Measurements from ENCODE around the gene RASGRF1.
A peak's percentile ranks its signal among the peaks of the same experiment; 100 is the strongest.
"Not testable (repeated sequence)": the region's sequence is repeated elsewhere in the genome, so short reads cannot be mapped to it uniquely, and the experiment has no call there.

Gene RASGRF1

DNA sequence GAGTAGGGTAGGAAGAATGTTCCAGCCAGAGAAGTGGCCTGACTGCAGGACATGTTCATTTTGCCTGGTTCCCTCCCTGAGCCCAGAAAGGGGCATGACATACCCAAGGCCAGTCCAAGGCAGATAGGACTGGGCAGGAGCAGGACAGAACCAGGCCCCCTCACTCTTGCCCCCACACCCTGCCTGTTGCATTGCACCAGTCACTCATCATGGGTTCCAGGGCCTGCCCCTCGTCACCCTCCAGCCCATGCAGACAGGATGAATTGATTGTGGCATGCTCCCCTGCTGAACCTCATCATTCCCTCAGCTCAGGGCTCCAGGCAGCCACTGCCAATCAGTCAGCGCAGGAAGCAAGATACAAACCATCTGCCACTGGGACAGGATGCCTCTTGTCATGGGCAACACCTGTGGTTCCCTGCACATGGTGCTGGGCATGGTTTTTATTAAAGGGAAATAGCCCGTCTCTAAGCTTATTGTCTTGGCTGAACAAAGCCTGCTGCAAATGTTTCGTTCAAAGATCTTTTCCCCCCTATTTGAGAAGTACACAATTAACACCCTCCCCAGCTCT is 48.9 kb downstream of the RASGRF1 start:
- DNase-seq (ENCODE audit: low read depth in 2 of 2) = no peak

DNA sequence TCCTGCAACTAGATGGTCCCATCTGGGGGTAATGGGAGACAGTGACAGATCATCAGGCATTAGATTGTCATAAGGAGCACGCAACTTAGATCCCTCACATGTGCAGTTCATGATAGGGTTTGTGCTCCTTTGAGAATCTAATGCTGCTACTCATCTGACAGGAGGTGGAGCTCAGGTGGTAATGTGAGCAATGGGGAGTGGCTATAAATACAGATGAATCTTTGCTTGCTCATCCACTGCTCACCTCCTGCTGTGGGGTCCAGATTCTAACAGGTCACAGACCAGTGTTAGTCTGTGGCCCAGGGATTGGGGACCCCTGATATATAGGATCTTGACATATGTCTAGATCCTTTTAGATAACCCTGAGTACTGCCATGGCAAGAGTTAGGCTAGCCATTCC is 52.7 kb downstream of the RASGRF1 start:
- no peak for DNase-seq (ENCODE audit: low read depth in 2 of 2)

DNA sequence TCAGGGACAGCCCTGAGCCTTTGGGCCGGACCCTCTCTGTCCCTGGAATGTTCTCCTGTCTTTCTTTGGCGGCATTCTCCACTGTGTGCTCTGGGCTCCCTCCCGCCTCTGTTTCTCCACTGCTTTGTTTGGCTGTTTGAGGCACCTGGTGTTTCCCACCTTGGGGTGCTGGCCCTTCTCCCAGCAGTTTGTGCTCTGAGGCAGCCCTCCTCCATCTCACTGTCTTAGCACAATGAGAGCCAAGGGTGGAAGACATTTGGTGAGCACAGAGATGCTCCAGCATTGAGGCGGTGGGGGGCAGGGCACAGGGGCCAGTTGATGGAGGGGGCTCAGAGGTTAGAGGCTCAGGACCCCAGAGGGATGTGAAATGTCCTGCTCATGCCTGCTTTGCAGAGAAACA is 54.3 kb downstream of the RASGRF1 start:
- no peak for DNase-seq (ENCODE audit: low read depth in 2 of 2)

DNA sequence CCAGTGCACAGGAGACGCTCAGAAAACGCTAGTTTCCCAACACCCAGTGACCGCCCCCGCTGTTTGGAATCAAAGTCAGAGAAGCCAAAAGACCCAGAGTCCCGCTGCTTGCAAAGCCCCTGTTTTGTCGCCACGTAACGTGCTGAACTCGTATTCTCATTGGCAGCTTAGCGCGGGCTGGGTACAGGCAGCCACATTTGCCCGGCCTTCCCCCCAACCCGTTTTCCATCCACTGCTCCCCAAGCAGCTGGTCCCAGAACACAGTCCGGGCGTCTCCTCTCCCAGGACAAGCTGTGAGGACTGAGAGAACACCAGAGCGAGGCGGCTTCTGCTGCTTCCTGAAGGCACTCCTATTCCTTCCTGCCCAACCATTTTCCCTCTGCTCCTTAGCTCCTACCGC is 54.8 kb downstream of the RASGRF1 start:
- DNase-seq (ENCODE audit: low read depth in 2 of 2) = no peak

DNA sequence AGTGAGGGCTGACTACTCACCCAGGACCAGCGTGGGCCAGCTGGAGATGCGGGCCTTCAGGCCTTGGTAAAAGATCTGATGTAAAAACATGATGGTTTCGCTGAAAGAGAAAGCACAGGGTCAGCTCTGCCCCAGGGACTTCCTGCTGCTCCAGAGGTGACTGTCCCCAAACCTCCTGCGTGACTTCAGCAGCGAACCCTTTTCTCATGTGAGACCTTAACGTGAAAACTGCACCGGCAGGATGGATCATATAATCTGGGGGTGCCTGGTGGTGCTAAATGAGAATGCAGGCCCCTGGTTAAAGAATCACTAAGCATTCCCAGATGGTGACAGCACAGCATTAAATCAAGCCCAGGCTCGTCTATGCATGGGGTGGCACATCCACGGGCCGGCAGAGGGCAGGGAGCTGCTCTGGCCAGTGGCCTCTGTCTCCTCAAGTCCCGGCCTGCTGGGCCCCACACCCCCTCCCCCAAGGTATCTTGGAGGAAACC is 55.4 kb downstream of the RASGRF1 start:
- no peak for DNase-seq (ENCODE audit: low read depth in 2 of 2)

DNA sequence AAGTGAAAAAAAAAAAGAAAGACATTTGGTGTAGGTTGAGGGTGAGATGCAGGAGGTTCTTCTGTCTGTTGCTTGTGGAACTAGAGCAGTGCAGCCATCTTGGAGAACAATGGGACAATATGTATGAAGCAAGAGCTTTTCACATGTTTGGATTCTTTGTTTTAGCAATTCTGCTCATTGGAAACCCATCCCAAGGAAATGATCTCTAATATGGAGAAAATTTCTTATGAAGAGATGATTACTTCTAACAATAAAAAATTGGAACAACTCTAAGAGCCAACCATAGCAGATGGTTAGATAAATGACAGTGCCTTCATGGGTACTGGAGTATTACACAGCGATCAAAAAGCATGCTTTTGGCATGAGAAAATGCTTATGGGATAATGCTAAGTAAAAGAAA is 56.3 kb downstream of the RASGRF1 start:
- DNase-seq (ENCODE audit: low read depth in 2 of 2) = no peak

DNA sequence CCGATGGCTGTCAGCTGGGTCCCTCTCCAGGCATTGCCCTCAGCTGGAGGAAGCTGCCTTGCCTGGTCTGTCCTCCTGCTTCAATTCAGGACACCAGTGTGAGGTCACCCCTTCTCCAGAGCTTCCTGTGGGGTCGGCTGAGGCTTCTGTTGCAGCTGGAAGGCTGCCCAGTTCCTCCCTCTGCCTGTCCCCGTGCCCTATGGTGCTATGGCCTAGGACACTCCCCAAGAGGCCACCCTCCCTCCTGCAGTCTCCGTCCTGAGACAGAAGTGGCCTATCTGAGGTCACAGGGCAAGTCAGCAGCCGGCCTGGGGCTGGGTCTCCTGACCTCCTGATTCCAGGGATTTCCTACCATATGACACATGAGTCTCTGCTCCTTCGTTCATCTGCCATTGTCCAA is 57.9 kb downstream of the RASGRF1 start:
- no peak for DNase-seq (ENCODE audit: low read depth in 2 of 2)

DNA sequence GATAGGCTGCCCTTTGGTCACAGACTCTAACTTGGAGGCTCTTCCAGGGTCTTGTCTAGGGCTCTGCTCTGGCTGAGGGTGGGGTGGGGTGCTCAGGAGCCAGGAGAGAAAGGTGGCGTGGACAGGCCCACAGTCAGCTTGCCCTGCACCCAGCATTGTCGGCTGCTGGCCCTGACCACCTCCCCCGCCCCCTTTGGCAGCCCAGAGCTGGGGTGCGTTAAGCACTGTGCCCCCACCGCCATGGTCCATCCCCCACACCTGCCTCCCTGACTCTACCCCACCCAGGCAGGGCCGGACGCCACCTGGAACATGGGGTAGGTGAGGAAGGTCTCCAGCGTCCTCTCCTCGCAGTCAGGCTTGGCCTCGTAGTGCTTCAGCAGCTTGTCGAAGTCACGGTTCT is 58.8 kb downstream of the RASGRF1 start:
- no peak for DNase-seq (ENCODE audit: low read depth in 2 of 2)

DNA sequence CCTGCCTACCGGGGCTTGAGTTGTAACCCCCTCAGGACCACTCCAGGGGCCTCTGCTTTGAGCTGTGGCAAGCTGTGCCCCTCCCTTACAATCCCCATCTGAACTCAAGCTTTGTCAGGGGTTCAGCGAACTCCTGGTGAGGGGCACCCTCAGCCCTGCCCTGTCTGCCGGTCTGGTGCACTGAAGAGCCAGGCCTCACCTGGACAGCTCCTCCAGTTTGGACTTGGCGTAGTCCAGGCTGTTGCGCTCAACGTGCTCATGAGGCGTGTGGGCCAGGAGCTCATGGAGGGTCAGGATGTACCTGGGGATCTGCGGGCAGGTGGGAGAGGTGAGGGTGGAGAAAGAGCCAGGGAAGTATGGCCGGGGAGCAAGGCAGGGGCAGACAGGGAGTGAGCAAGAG is 59.4 kb downstream of the RASGRF1 start:
- no peak for DNase-seq (ENCODE audit: low read depth in 2 of 2)

DNA sequence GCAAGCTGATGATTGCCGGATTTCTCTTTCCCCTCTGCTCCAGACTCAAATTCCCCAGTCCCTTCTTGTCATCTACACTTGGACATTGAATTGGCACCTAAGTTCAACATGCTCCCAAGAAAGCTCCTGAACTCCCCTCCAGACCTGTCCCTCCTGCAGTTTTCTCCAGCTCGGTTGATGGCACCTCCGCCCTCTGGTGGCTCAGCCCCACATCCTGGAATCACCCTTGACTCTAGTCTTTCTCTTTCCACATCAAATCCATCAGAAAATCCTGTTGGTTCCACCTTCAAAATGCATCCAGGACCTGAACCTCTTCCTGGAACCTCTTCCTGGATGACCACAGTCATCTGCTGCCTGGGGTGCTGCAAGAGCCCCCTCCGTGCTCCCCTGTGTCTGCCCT is 60.1 kb downstream of the RASGRF1 start:
- DNase-seq (ENCODE audit: low read depth in 2 of 2) = no peak

DNA sequence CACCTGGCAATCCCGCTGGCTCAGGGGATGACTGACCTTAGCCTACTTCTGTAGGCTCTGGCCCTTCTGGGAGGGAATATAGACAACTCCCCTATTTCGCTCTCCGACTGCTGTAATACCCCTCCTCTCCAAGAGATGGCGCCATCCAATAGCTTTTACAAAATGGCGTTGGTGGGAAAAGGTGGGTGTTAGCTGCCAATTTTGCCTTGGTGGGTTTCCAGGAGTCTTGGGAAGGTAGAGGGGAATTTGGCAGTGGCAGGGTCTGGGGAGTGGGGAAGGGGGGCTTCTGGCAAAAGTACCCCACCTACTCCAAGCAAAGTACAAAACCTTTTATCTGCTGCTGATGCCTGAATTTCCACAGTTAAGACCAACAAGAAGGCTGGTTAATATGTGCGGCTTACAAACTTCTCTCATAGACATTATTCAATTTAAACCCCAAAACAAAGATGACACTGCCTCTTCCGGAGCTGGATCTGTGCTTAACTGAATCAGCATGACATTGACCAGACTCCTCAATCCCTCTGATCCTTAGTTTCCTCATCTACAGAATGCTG is 62.1 kb downstream of the RASGRF1 start:
- DNase-seq (ENCODE audit: low read depth in 2 of 2) = peak; percentile 9 to 25

DNA sequence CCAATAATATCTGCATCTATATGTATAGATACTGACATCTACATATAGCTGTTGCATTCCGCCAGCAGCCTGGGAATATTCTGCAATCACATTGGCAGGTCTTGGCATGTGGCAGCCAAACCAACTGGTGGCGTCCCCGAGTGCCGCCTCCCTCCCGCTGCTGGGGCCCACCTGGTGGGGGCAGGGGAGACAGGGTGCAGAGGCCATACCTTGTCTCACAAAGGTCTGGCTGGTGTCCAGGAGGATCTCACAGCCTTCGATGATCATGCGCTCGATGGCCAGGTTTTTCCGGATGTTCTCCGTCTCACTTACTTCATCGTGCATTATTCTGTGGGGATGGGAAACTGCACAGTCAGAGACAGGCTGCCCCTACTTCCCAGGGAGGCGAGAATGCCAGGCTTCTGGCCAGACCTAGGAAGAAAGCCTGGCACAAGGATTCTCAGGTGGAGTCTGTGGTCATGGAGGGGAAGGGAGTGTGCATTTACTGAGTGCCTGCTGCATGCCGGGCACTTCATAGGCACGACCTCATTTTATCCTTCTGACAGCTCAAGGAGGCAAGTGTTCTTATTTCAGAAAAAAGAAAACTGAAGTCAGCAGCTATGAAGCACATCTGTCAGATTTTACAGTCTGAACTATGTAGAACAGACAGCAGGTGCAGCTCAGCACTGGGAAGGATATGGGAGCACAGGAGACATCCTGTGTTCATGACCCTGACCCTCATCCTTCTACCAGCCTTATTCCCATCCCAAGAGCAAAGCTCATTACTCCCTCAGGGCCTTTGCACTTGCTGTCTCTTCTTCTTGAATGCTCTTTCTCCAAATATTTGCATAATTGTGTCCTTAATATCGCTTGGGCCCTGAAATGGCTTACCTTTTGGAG is 62.8 kb downstream of the RASGRF1 start:
- no peak for DNase-seq (ENCODE audit: low read depth in 2 of 2)

DNA sequence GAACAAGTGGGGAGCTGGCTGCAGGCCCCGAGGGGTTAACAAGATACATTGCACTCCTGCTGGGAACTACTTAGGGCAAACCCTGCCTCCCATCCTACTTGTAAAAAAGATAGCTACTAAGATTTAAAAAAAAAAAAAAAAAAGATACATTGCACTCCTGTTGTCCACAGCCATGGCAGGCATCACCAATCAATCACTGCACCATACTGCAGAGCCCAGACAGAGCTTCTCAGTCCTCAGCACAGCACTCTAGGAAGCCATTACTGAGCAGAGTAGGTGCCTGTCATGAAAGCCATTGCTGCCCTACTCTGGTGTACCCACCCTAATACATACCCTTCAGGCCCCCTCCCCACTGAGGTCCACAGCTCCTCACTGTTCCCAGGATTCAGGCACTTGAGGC is 64.8 kb downstream of the RASGRF1 start:
- DNase-seq (ENCODE audit: low read depth in 2 of 2) = no peak

DNA sequence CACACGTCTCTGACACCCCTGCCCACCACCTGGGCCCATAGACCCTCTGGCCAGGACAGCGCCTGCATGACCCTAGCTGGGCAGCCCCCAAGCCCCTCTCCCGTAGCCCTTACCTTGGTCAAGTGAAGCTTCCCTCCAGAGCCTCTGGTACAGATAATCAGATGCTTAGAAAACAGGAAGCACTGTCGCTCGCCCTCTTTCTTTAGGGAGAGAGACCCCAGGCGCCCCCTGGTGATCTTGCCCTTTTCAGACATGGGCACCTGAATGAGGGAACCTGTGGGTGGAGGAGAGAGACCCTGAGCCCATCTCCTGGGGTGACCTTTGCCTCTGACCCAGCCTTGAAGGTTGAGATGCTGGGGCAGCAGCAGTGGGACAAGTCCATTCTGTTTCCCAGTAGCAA is 65.4 kb downstream of the RASGRF1 start:
- DNase-seq (ENCODE audit: low read depth in 2 of 2) = no peak

DNA sequence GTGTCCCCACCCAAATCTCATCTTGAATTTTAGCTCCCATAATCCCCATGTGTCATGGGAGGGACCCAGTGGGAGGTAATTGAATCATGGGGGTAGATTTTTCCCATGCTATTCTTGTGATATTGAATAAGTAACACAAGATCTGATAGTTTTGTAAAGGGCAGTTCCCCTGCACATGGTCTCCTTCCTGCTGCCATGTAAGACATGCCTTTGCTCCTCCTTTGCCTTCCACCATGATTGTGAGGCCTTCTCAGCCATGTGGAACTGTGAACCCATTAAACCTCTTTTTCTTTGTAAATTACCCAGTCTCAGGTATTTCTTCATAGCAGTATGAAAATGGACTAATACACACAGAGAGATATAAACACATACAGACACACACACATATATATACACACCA is 66.1 kb downstream of the RASGRF1 start:
- DNase-seq (ENCODE audit: low read depth in 2 of 2) = not testable (repeated sequence)

DNA sequence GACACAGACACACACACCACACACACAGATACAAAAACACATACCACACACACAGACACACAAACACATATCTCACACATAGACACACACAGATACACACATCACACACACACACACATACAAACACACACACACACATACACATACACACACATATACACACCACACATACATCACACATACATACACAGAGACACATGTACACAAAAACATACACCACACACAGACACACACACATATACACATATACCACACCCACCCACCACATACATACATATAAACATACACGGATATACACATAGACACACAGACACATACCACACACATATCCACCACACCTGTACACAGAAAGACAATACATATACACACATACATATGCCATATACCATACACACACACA is 66.7 kb downstream of the RASGRF1 start:
- DNase-seq (ENCODE audit: low read depth in 2 of 2) = no peak

DNA sequence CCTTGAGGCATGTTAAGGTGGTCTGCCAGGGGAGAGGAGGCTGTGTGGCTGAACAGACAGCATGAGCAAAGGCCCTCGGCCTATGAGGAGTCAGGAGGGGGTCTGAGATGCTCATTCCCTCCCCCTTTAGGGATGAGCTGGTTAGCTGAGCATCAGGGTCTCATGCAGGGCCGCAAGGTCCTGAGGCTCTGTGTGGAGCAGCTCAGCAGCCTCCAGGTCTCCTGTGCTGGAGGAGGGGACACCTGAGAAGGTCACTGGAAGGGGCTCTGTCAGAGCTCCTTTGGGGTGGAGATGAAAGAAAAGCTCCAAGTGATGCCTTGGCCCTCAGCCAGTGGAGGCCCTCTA is 67.1 kb downstream of the RASGRF1 start:
- DNase-seq (ENCODE audit: low read depth in 2 of 2) = no peak

DNA sequence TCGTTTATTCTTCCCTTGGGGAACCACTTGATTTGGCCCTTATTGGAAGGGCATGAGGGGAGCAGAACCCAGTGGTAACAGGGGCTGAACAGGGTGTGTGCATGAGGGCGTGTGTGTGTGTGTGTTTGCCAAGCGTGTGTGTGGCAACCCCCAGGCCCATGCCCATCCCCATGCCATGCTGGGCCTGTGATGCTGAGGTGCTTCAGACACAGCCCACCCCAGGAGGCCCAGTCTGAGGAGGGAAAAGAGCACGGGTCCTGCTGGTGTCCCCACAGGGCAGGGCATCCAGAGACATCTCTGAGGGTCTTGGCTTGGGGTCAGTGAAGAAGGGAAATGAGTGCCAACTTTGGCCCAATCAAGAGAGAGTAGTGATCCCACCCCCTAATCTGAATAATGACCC is 71.6 kb downstream of the RASGRF1 start:
- DNase-seq (ENCODE audit: low read depth in 2 of 2) = no peak

DNA sequence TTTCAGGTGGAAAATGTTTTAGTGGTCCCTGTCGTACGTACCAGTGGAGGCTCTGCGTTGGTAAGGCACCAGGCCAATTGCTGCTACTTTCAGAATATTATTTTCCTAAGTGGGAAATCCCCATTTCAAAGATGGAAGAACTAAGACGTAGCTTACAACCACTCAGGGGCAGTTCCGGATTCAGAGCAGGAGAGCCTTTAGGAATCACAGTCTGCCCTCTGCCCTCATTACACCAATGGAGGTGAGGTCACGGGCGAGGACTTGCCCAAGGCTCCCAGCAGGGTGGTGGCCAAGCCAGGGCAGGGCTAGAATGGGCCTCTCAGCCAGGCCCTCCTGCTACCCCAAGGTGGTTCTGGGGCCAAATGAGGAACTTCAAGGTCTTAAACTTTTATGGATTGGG is 72.6 kb downstream of the RASGRF1 start:
- DNase-seq (ENCODE audit: low read depth in 2 of 2) = no peak

DNA sequence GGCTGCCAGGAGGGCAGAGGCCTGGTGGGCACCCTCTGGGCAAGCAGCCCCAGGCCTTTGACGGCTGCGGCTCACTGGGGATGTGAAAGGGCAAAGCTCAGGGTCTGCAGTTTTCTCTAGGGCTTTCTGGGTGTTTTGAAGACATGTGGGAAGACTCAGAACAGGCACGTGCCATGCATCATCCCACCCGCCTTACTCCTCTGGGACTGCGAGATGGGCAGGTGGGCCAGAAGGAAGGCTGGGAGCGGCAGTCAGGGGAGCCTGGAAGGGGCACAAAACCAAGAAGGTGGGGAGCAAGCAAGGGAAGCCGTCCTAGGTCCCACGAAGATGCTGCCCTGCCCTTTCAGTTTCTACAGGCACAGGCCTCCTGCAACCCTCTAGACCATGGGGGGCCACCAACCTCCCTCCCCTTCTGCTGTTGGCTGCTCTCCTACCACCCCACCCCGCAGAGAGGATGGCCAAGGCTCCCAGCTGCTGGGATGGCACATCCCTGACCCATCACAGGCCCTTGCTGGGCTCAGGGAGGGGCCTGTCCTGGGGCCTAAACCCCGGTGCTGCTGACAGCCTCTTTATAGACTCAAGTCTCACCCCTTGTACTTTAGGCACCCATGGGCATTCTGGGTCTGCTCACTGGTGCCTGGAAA is 73.9 kb downstream of the RASGRF1 start:
- no peak for DNase-seq (ENCODE audit: low read depth in 2 of 2)

DNA sequence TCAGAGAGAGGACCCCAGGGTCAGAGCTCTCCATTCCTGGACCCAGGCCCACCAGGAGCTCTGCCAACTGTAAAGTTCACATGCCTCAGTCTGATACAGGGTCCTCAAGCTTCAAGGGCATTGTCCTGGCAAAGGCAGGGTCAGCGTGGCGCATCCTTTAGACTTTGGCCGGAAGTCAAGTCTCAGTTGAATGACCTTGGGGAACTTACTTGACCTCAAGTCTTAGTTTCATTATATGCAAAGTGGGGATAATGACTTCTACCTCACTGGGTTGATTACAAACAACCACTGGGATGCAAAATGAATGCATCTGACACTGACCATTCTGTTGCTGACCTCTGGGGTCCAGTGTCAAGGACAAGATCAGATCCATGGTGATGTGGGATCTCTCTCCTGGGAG is 75.2 kb downstream of the RASGRF1 start:
- DNase-seq (ENCODE audit: low read depth in 2 of 2) = no peak

DNA sequence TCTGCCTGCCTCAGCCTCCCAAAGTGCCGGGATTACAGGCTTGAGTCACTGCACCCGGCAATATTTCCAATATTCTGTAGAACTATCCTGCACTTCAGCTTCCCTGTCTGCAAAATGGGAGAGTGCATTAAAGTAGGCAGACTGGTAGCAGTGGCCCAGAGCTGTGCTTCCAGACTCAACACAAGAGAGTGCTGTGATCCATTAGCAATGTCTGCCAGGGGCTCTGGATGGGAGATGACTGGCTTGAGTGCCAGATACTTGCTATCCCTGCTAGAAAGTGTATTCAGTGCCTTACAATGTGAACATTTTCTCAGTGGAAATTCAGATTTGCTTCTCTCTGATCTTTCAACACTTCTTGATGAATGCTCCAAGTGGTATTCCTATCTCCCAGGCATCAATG is 80.3 kb downstream of the RASGRF1 start:
- no peak for DNase-seq (ENCODE audit: low read depth in 2 of 2)

DNA sequence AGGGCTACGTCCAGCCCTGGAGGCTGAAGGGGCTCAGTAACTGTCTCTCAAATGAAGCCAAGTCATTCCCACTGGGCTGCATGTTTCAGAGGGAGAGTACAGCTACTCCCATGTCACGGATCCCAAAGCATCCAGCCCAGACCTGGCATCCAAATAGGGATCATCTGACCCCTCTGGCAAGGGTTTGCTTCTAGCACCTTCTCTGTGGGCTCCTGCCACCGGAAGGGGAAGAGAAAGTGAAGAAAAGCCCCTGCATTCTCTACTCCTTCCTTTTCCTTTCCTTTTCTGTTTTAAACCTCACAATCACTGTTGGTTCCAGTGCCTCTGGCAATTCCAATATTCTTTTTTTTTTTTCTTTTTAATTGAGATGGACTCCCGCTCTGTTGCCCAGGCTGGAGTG is 81.2 kb downstream of the RASGRF1 start:
- no peak for DNase-seq (ENCODE audit: low read depth in 2 of 2)
